H1 (cell line): Measurements from ENCODE around the gene GRIP2. TPM values are rescaled to one million over a fixed set of nuclear protein-coding genes. Genes with fewer than 3 reads are reported as not detected.

Experiments used
- CTCF ChIA-PET: fragments of 300-600 bp; sonication (Branson Sonifier 250); formaldehyde crosslinking; loops from one replicate; lab custom pipeline; 2021; ENCODE audit not compliant: partially characterized antibody; lab: Charles Lee
- POLR2A ChIA-PET: fragments of 300-600 bp; sonication (Branson Sonifier 250); formaldehyde crosslinking; loops from one replicate; lab custom pipeline; 2021; ENCODE audit warnings: inconsistent platforms; ENCODE audit not compliant: partially characterized antibody; lab: Charles Lee
- DNase-seq, 2 experiments: peaks; one replicate each; pipeline versions ENCODE4 v3.0.0 to v3.0.0-alpha.2; 2010 to 2022; ENCODE audit warnings: low spot score in 2 of 2, low read depth in 1 of 2, mixed read lengths in 1 of 2
- FAIRE-seq: peaks from 2 replicates; lab custom pipeline; 2011; peaks lifted over from hg19 to GRCh38; lab: Jason Lieb, UNC
- H2AFZ ChIP-seq: 2 replicates; pipeline ENCODE4 v1.8.1; 2012; ENCODE audit warnings: low read length, inconsistent platforms
- H2AK5ac ChIP-seq: 2 replicates; pipeline ENCODE4 v1.6.1; 2013; ENCODE audit warnings: low read depth, low read length
- H2BK120ac ChIP-seq: replicated peaks from 2 replicates; pipeline ENCODE3; 2013; ENCODE audit warnings: low read depth, low read length, inconsistent platforms
- H2BK12ac ChIP-seq: 2 replicates; pipeline ENCODE4 v1.6.1; 2013; ENCODE audit warnings: low read depth, low read length
- H2BK15ac ChIP-seq: 2 replicates; pipeline ENCODE4 v1.6.1; 2013; ENCODE audit warnings: low read length
- H2BK20ac ChIP-seq: 2 replicates; pipeline ENCODE4 v1.6.1; 2013; ENCODE audit warnings: low read length
- H2BK5ac ChIP-seq: 2 replicates; pipeline ENCODE4 v1.6.1; 2013; ENCODE audit warnings: low read depth, low read length
- H3K14ac ChIP-seq: 2 replicates; pipeline ENCODE4 v1.6.1; 2013; ENCODE audit warnings: inconsistent platforms; ENCODE audit not compliant: insufficient read length
- H3K18ac ChIP-seq: 2 replicates; pipeline ENCODE4 v1.6.1; 2013; ENCODE audit warnings: low read length; ENCODE audit errors: extremely low read depth
- H3K23ac ChIP-seq: 2 replicates; pipeline ENCODE4 v1.6.1; 2013; ENCODE audit warnings: inconsistent platforms; ENCODE audit not compliant: insufficient read length
- H3K23me2 ChIP-seq: 2 replicates; pipeline ENCODE4 v1.6.1; 2013; ENCODE audit warnings: low read depth, low read length
- H3K27ac ChIP-seq: 2 replicates; pipeline ENCODE4 v1.6.1; 2011; ENCODE audit warnings: low read depth, low read length, inconsistent platforms
- H3K27me3 ChIP-seq, 4 experiments: replicated peaks in 1 of 4; 1 replicate in 1 of 4; 2 replicates in 3 of 4; pipeline versions ENCODE4 v1.6.1 to v1.8.1; 2011 to 2013; ENCODE audit warnings: low read length in 3 of 4, mild to moderate bottlenecking in 3 of 4, inconsistent platforms in 2 of 4, mixed read lengths in 2 of 4, moderate library complexity in 1 of 4; ENCODE audit not compliant: control insufficient read depth in 3 of 4, insufficient read depth in 3 of 4; ENCODE audit errors: extremely low read depth in 1 of 4
- H3K36me3 ChIP-seq, 4 experiments: 2 replicates each; pipeline versions ENCODE4 v1.6.1 to v1.8.1; 2011 to 2013; ENCODE audit warnings: mild to moderate bottlenecking in 4 of 4, low read length in 3 of 4, moderate library complexity in 2 of 4, control low read depth in 1 of 4, inconsistent platforms in 1 of 4; ENCODE audit not compliant: insufficient read depth in 4 of 4, control insufficient read depth in 2 of 4
- H3K4ac ChIP-seq: replicated peaks from 2 replicates; pipeline ENCODE3; 2013; ENCODE audit warnings: low read length, low read depth, mixed read lengths, inconsistent platforms; ENCODE audit not compliant: insufficient read length
- H3K4me1 ChIP-seq, 4 experiments: replicated peaks in 1 of 4; 1 replicate in 1 of 4; 2 replicates in 3 of 4; pipeline versions ENCODE4 v1.6.1 to v1.8.1; 2011 to 2013; ENCODE audit warnings: low read length in 3 of 4, inconsistent platforms in 2 of 4, mixed read lengths in 1 of 4; ENCODE audit not compliant: insufficient read depth in 4 of 4, control insufficient read depth in 3 of 4
- H3K4me2 ChIP-seq, 2 experiments: 2 replicates each; pipeline versions ENCODE4 v1.6.1 to v1.8.1; 2011 to 2013; ENCODE audit warnings: low read depth in 2 of 2, low read length in 2 of 2, control low read depth in 1 of 2, inconsistent platforms in 1 of 2, mild to moderate bottlenecking in 1 of 2; ENCODE audit not compliant: insufficient read depth in 1 of 2
- H3K4me3 ChIP-seq, 4 experiments: fragments of 200-600, 300-600 bp in 1 of 4; sonication (generic), shearing (Covaris generic), sonication (Bioruptor Twin) in 1 of 4; 2 replicates each; pipeline versions ENCODE4 v1.5.1 to v1.8.1; 2011 to 2016; ENCODE audit warnings: low read length in 4 of 4, low read depth in 3 of 4, control low read depth in 2 of 4, inconsistent platforms in 2 of 4, mild to moderate bottlenecking in 2 of 4, mixed read lengths in 1 of 4, moderate library complexity in 1 of 4; ENCODE audit not compliant: insufficient read depth in 2 of 4; ENCODE audit errors: extremely low read depth in 1 of 4
- H3K56ac ChIP-seq: replicated peaks from 2 replicates; pipeline ENCODE3; 2013; ENCODE audit warnings: low read depth, mild to moderate bottlenecking, mixed read lengths, low read length, inconsistent platforms; ENCODE audit not compliant: insufficient read length
- H3K79me1 ChIP-seq: 2 replicates; pipeline ENCODE4 v1.6.1; 2013; ENCODE audit warnings: low read depth, low read length, control low read depth
- H3K79me2 ChIP-seq, 2 experiments: 2 replicates each; pipeline versions ENCODE4 v1.6.1 to v1.8.1; 2012 to 2013; ENCODE audit warnings: low read length in 2 of 2, mild to moderate bottlenecking in 2 of 2, inconsistent platforms in 1 of 2; ENCODE audit not compliant: insufficient read depth in 2 of 2, control insufficient read depth in 1 of 2
- H3K9ac ChIP-seq, 4 experiments: replicated peaks in 1 of 4; 1 replicate in 1 of 4; 2 replicates in 3 of 4; pipeline versions ENCODE4 v1.6.1 to v1.8.1; 2011 to 2013; ENCODE audit warnings: low read depth in 3 of 4, low read length in 3 of 4, control low read depth in 2 of 4, mild to moderate bottlenecking in 2 of 4, moderate library complexity in 2 of 4, inconsistent platforms in 1 of 4; ENCODE audit errors: extremely low read depth in 1 of 4
- H3K9me3 ChIP-seq, 2 experiments: 2 replicates each; pipeline versions ENCODE4 v1.6.1 to v1.8.1; 2012 to 2013; ENCODE audit warnings: mild to moderate bottlenecking in 2 of 2, moderate library complexity in 2 of 2, control low read depth in 1 of 2, inconsistent platforms in 1 of 2, low read depth in 1 of 2, low read length in 1 of 2, mixed read lengths in 1 of 2; ENCODE audit not compliant: insufficient read depth in 2 of 2
- H4K20me1 ChIP-seq, 2 experiments: replicated peaks in 1 of 2; 2 replicates each; pipeline versions ENCODE3 to v1.8.1; 2011 to 2013; ENCODE audit warnings: inconsistent platforms in 2 of 2, low read length in 2 of 2, mild to moderate bottlenecking in 1 of 2; ENCODE audit not compliant: insufficient read depth in 2 of 2, control insufficient read depth in 1 of 2
- H4K5ac ChIP-seq: 2 replicates; pipeline ENCODE4 v1.6.1; 2013; ENCODE audit warnings: low read length, low read depth, mixed read lengths, inconsistent platforms; ENCODE audit not compliant: insufficient read length
- H4K8ac ChIP-seq: 2 replicates; pipeline ENCODE4 v1.8.0; 2013; ENCODE audit warnings: mild to moderate bottlenecking, moderate library complexity, low read length, inconsistent platforms; ENCODE audit not compliant: insufficient read depth; ENCODE audit errors: extremely low read depth
- H4K91ac ChIP-seq: replicated peaks from 2 replicates; pipeline ENCODE3; 2013; ENCODE audit warnings: low read length, mixed read lengths, inconsistent platforms; ENCODE audit not compliant: insufficient read length
- ATF3 ChIP-seq: IDR thresholded peaks from 2 replicates; pipeline ENCODE4 v1.6.1; 2011; ENCODE audit warnings: low read depth, mild to moderate bottlenecking, low read length; ENCODE audit not compliant: insufficient read depth
- CHD1 ChIP-seq: IDR thresholded peaks from 2 replicates; pipeline ENCODE4 v1.6.1; 2012; ENCODE audit warnings: low read depth, low read length, improper control_type of control experiment
- FOSL1 ChIP-seq: IDR thresholded peaks from 2 replicates; pipeline ENCODE4 v1.6.1; 2011; ENCODE audit warnings: mild to moderate bottlenecking, low read depth, low read length, moderate library complexity; ENCODE audit not compliant: insufficient read depth
- POLR2AphosphoS5 ChIP-seq: IDR thresholded peaks from 2 replicates; pipeline ENCODE4 v1.6.1; 2011; ENCODE audit warnings: low read depth, low read length
- RAD21 ChIP-seq, 2 experiments: IDR thresholded peaks in 1 of 2; conservative IDR thresholded peaks in 1 of 2; 2 replicates each; pipeline ENCODE4 v1.6.1; 2011; ENCODE audit warnings: low read depth in 2 of 2, low read length in 2 of 2, improper control_type of control experiment in 1 of 2, inconsistent platforms in 1 of 2, mild to moderate bottlenecking in 1 of 2, moderate library complexity in 1 of 2
- TCF12 ChIP-seq: IDR thresholded peaks from 2 replicates; pipeline ENCODE4 v1.6.1; 2011; ENCODE audit warnings: low read depth, mild to moderate bottlenecking, low read length
- YY1 ChIP-seq: IDR thresholded peaks from 2 replicates; pipeline ENCODE4 v1.6.1; 2011; ENCODE audit warnings: low read depth, mild to moderate bottlenecking, low read length
- WGBS, 2 experiments: shearing (Covaris generic) in 1 of 2; methylation state at CpG; one replicate each; pipeline versions ENCODE4 v1.1.6 to v1.1.7; 2013 to 2015; ENCODE audit warnings: low lambda C conversion rate in 2 of 2, mixed read lengths in 2 of 2, inconsistent platforms in 1 of 2, low coverage in 1 of 2, missing lambda C conversion rate in 1 of 2; ENCODE audit not compliant: insufficient replicate concordance in 2 of 2, insufficient coverage in 1 of 2, insufficient read length in 1 of 2; ENCODE audit errors: extremely low coverage in 1 of 2, missing lambda C conversion rate in 1 of 2; 5-methylcytosine and 5-hydroxymethylcytosine counted together
- polyA plus RNA-seq, 7 experiments: library from polyadenylated mRNA; depleted of rRNA in 3 of 7; stranded (reverse) in 5 of 7; unstranded in 2 of 7; fragments of >200 nt in 5 of 7; fragments of 200-250 nt in 2 of 7; gene quantifications; 1 replicate in 5 of 7; 2 replicates in 1 of 7; 4 replicates in 1 of 7; pipeline versions ENCODE4 v1.2.1 to v1.2.3, GENCODE V29; 2011 to 2013; ENCODE audit warnings: missing spikeins in 2 of 7, mixed read lengths in 2 of 7
- total RNA-seq: library from RNA; stranded (reverse); fragmentation: NEBNext Ultra II Directional; extraction: Animal tissue kit (Norgen Biotek cat#: 25700); gene quantifications from 2 replicates; pipeline ENCODE4 v1.2.1, GENCODE V29; 2021

GRIP2 gene
- total and polyA plus RNA-seq, 2 of the 8 experiments (the other 6 are each of a cell fraction or from before 2014, with no cell fraction given), result 2.5 to 6.4 TPM

- H3K79me1 ChIP-seq, result no peaks in the 10 kb centered on the region; the same call in 1 of the 2 replicates
- H3K14ac ChIP-seq, result no peak overlapping the region
- H4K5ac ChIP-seq, result no peak overlapping the region
- H2BK20ac ChIP-seq, result no peak overlapping the region
- 93% methylated on average over 25 of the region's 25 CpGs; no CpG with 5 or more reads in 1 of the 2 experiments for WGBS, 2 experiments
- peaks cover 7 to 17% of the 10 kb centered on the region in 2 experiments for H4K20me1 ChIP-seq
- H3K79me2 ChIP-seq, result no peaks in the 10 kb centered on the region
- H4K8ac ChIP-seq, result no peak overlapping the region; the same call in 1 of the 2 replicates
- H3K56ac ChIP-seq, result no peak overlapping the region
- no peak overlapping the region for H3K4me2 ChIP-seq
- no peak overlapping the region for H2BK12ac ChIP-seq
- no peak overlapping the region for H2BK120ac ChIP-seq
- CTCF ChIA-PET, result interaction anchor here (0.9 to 2.0 kb wide), 9 partner anchors 9 to 179 kb away, joined by 3 to 12 read pairs (median 3); no protein-coding TSS in a partner anchor
- FAIRE-seq (no peak), DNase-seq (no peak)
- no peak overlapping the region for H3K27ac ChIP-seq
- H2AK5ac ChIP-seq, result no peak overlapping the region
- no peak overlapping the region for H3K23ac ChIP-seq
- no peak overlapping the region for H4K91ac ChIP-seq
- POLR2A ChIA-PET, result interaction anchor here (0.9 to 1.6 kb wide), 2 partner anchors 9 to 51 kb away, joined by 3 read pairs; partner anchors contain the start of gene SLC6A6
- no peaks in the 10 kb centered on the region for H3K9me3 ChIP-seq
- H3K36me3 ChIP-seq, result peaks cover 19 to 62% (median 42%) of the 10 kb centered on the region in 4 experiments
- H3K9ac ChIP-seq, result no peak overlapping the region
- H3K18ac ChIP-seq, result no peak overlapping the region
- no peaks in the 10 kb centered on the region for H3K23me2 ChIP-seq
- no peak overlapping the region for H2BK15ac ChIP-seq
- H2BK5ac ChIP-seq, result no peak overlapping the region
- H2AFZ ChIP-seq, result no peak overlapping the region
- H3K4me3 ChIP-seq, result no peak overlapping the region
- no peaks in the 10 kb centered on the region; a peak in 1 of 7 replicates for H3K27me3 ChIP-seq
- H3K4me1 ChIP-seq, result peaks cover 2 to 3% (median 2%) of the 10 kb centered on the region in 4 experiments; a peak in 5 of 7 replicates
- H3K4ac ChIP-seq, result no peak overlapping the region
- TF ChIP-seq ATF3 (no peak), POLR2AphosphoS5 (no peak), TCF12 (no peak), YY1 (no peak), RAD21 (IDR thresholded peaks at IDR 0.05 in 1 of 2, conservative IDR thresholded peaks at IDR 0.05 in 1 of 2; ENCODE audit: low read depth in 2 of 2, low read length in 2 of 2) (no peak), CHD1 (no peak), FOSL1 (no peak)
Measured at GRCh38 chr3:14452740-14453710, 87.1 kb downstream of the GRIP2 start.
